Measurements from ENCODE around the gene TP53AIP1.

The TP53AIP1 gene

DNA sequence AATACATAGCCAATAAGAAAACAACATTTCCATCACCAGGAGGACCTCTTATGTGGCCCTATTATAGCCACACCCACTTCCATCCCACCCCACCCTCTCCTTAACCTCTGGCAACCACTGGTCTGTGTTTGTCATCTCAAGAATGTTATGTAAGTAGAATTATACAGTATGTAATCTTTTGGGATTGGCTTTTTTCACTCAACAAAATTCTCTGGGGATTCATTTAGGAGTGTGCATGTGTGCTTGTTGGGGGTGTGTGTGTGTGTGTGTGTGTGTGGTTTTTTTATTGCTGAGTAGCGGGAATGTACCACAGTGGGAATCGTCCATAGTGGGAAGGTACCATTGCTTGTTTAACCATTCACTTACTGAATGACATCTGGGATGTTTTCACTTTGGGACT lies 46.3 kb downstream of the TP53AIP1 start:
- no peak overlapping the region for H3K27ac Mint-ChIP-seq
- no peaks in the 10 kb centered on the region for H3K36me3 Mint-ChIP-seq
- H3K4me1 Mint-ChIP-seq, result peaks cover 5% of the 10 kb centered on the region
- no peaks in the 10 kb centered on the region for H3K9me3 Mint-ChIP-seq
- H3K4me3 Mint-ChIP-seq, result no peak overlapping the region
- ATAC-seq, result no peak
- no peak for DNase-seq (ENCODE audit: low spot score in 2 of 2)

DNA sequence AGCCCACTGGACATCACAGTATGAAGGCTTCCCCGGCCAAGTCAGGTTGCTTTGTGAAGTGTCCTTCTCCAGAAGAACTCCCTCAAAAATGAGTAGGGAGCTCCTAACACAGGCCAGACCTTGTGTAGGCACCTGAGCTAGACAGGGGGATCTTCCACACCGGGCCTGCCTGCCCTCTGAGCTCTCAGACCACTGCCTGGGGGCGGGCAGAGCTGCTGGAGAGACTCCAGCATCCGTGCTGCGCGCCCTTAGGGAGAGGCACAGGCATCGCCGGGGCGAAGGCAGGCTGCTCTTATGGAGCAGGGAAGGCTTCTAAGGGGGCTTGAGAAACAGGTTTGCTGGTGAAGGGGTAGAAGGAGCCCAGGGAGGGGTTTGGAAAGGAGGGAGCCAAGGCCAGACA lies 47.1 kb downstream of the TP53AIP1 start:
- no peak overlapping the region for H3K27ac Mint-ChIP-seq

DNA sequence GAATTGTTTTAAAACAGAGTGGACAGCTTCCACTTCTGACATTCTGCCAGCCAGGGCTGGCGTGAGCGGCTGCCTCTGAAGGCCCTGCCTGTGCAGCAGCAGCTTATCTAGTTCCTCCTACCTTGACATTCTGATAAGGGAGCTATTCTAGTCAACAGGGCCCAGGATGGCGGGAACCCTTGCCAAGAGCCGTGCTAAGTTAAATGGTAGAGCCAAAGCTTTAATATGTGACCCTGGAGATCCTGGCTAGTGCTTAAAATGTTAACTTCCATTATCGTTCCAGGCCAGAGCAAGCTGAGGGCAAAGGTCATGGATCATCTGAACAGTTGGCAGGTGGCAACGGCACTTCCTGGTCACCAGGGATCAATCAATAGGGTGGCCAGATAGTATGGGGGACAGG lies 48.0 kb downstream of the TP53AIP1 start:
- no peak overlapping the region for H3K4me3 Mint-ChIP-seq
- H3K4me1 Mint-ChIP-seq, result peaks cover 14% of the 10 kb centered on the region
- ATAC-seq, result no peak
- DNase-seq (ENCODE audit: low spot score in 2 of 2), result no peak
- H3K36me3 Mint-ChIP-seq, result no peaks in the 10 kb centered on the region
- no peaks in the 10 kb centered on the region for H3K9me3 Mint-ChIP-seq
- H3K27ac Mint-ChIP-seq, result no peak overlapping the region

More for the DNA sequence above, 47.1 kb downstream of the TP53AIP1 start:
- H3K36me3 Mint-ChIP-seq, result no peaks in the 10 kb centered on the region
- no peak overlapping the region for H3K4me3 Mint-ChIP-seq
- ATAC-seq (no peak), DNase-seq (ENCODE audit: low spot score in 2 of 2) (no peak)
- no peaks in the 10 kb centered on the region for H3K9me3 Mint-ChIP-seq
- peaks cover 14% of the 10 kb centered on the region for H3K4me1 Mint-ChIP-seq

DNA sequence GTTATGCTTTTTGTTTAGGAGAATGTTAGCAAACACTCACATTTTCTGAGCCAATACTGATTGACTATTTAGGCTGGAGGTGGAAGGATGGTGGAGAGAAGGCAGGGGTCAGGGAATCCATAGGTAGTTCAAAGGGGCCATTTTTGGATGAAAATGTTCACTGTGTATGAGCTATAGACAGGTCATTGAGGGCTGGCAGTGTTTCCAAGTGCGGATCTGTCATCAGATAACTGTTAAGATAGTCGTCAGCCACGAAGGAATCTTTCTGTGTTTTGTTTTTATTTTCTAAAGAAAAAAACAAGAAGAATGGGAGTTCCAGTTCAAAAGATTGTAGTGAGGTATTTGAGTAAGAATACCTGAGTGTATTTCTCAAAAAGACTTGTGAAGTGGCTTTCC lies 48.4 kb downstream of the TP53AIP1 start:
- H3K4me3 Mint-ChIP-seq, result no peak overlapping the region
- H3K36me3 Mint-ChIP-seq, result no peaks in the 10 kb centered on the region
- ATAC-seq (no peak), DNase-seq (ENCODE audit: low spot score in 2 of 2) (no peak)
- H3K9me3 Mint-ChIP-seq, result no peaks in the 10 kb centered on the region
- H3K27ac Mint-ChIP-seq, result no peak overlapping the region
- H3K4me1 Mint-ChIP-seq, result peaks cover 14% of the 10 kb centered on the region

DNA sequence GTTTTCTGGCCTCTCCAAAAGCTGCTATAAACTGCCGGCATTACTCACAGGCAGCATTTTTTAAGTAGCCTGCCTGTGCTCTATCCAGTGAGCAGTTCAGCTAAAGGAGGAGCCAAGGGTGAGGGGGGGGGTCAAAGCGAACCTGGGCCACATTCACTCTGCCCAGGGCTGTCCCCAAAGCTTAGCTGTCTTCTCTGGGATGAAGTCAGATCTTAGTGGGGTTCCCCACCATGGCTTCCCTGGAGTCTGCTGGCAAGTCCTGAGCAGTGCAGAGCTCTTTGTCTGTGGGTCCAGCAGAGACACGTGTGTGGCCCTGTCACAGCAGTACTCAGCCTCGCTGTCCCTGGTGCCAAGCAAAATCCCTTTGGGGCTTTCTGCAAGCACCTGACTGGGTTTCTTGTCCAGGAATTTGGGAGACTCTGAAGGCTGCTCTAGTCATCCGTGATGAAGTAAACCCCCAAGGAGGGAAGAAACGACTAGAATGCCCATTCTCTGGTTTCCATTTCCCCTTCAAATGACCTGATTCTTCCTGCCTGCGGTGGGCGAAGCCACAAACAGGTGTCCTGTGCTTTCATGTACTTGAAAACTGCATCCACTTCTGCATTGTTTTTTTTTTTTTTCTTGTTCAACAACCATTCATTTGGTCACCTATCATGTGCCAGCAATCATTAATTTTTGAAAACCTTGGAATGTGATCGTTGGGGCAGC lies 48.9 kb downstream of the TP53AIP1 start:
- Mint-ChIP-seq H3K27ac (no peak overlapping the region), H3K4me3 (no peak overlapping the region), H3K9me3 (no peaks in the 10 kb centered on the region), H3K36me3 (no peaks in the 10 kb centered on the region), H3K4me1 (peaks cover 14% of the 10 kb centered on the region)
- ATAC-seq (no peak), DNase-seq (ENCODE audit: low spot score in 2 of 2) (no peak)

DNA sequence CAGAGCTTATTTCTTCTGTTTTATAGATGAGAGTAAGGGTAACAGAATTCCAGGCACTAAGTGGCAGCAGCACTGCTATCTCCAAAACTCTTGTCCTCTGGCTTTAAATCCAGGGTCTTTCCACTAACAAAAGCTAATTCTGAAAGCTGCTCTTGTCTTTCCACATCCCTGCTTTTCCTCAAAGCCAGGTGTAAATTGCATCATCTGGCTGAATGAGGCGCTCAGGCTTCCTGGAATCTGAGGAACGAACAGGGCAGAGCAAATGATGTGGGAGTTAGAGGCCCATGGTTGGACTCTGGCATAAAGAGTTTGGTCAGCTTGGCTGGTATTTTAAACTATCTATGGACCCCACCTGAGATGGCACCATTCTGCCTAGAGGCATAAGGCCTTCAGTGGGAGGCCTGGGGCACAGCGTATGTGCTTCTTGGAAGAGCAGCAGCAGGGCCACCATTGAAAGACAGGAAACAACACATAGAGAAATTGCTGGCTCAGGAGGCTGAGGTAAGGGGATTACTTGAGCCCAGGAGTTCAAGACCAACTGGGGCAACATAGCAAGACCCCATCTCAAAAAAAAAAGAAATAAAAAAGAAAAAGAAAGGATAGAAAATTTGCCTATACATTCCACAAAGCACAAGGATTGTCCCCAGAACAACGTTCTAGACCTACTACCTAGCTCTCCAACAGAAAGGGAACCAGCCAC lies 49.7 kb downstream of the TP53AIP1 start:
- Mint-ChIP-seq H3K9me3 (no peaks in the 10 kb centered on the region), H3K4me1 (peaks cover 14% of the 10 kb centered on the region), H3K27ac (no peak overlapping the region), H3K36me3 (no peaks in the 10 kb centered on the region), H3K4me3 (no peak overlapping the region)
- ATAC-seq, result no peak
- DNase-seq (ENCODE audit: low spot score in 2 of 2), result no peak

DNA sequence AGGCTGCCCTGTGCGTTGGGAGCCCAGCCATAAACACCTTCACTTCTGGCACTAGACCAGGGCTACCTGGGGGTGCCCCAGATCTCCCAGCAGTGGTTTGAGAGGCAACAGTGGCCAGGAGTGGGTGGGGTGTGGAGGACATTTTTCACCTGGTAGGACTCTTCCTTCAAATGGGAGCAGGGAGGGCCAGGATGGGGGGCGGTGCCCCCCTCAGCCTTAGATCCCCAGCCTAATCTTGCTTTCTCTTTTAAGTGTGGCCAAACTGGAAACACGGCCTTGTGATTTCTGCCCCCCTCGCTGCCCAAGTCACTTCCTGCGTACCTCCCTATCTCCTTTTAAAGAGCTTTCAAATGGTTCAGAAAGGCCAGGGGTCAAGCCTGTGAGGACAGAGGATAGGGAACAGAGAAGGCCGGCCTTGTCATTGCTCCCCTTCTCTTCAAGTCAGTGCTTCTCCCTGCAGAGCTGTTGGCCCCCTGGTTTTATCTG lies 50.7 kb downstream of the TP53AIP1 start:
- no peak for ATAC-seq
- Mint-ChIP-seq H3K27ac (no peak overlapping the region), H3K4me1 (peaks cover 17% of the 10 kb centered on the region), H3K9me3 (no peaks in the 10 kb centered on the region), H3K36me3 (no peaks in the 10 kb centered on the region), H3K4me3 (peak overlapping the region; percentile 61)
- no peak for DNase-seq (ENCODE audit: low spot score in 2 of 2)

DNA sequence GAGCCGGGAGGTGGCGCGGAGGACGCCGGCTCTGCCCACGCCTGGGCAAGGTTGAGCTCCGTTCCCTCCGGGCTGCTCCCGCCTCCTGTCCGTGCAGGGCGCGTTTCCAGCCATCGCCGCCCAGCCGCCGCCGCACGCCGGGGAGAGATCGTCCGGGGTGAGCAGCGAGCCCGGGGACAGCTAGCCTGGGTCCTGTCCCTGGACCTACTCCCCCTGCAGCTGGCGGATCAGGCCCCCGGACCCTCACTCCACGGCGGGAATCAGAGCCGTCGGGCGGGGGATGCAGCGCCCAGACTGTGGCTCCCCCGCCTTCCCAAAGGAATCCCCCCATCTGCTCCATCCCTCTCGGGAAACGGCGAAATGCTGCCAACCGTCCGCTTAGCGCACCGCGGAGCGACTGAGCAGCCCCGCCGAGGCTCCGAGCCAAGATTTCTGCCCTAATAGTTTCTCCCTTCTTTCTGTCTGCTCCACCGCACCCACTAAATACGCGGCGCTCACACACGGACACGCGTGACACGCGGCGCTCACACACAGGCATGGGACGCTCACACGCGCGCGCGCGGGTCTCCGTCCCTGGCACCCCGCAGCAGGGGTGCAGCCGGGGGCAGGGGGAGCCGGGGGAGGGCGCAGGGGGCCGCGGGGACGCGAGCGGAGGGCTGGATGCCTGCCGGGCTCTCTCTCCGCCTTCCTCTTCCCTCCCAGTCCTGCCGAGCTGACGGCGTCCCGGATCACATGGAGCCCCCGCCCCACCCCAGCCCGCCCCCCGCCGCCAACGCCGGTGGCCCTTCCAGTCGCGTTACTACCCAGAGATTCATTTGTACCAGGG lies 51.9 kb downstream of the TP53AIP1 start, which contains the start of gene KCNJ5:
Gene KCNJ5, plus strand, starts transcription at position 814 of the 826 bp plus-strand sequence. CDS start 19,918 bp downstream, outside the sequence.
- Mint-ChIP-seq H3K4me1 (peaks cover 22% of the 10 kb centered on the region), H3K36me3 (no peaks in the 10 kb centered on the region), H3K9me3 (no peaks in the 10 kb centered on the region), H3K27ac (no peak within 1 kb of the TSS), H3K4me3 (peak within 1 kb of the TSS; percentile 61)
- DNase-seq (ENCODE audit: low spot score in 2 of 2) (no peak), ATAC-seq (peak; percentile 60)

DNA sequence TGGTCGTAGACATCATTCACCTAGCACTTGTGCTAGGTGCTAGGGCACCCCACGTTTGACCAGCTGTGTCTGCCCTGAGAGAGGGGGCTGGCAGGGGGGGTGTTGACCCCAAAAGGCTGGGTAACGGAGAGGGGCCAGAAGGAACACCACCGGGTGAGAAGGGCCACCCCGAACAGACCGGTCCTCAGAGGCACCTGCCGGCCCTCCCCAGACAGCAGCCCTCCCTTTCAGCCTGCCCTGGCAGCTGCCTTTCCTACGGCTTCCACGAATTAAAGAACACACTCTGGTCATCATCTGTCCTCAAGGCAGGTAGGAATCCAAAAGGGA lies 52.5 kb downstream of the TP53AIP1 start:
- ATAC-seq (peak; percentile 20), DNase-seq (ENCODE audit: low spot score in 2 of 2) (no peak)
- H3K9me3 Mint-ChIP-seq, result no peaks in the 10 kb centered on the region
- H3K4me3 Mint-ChIP-seq, result peak overlapping the region; percentile 61
- H3K4me1 Mint-ChIP-seq, result peaks cover 22% of the 10 kb centered on the region
- no peaks in the 10 kb centered on the region for H3K36me3 Mint-ChIP-seq
- no peak overlapping the region for H3K27ac Mint-ChIP-seq

DNA sequence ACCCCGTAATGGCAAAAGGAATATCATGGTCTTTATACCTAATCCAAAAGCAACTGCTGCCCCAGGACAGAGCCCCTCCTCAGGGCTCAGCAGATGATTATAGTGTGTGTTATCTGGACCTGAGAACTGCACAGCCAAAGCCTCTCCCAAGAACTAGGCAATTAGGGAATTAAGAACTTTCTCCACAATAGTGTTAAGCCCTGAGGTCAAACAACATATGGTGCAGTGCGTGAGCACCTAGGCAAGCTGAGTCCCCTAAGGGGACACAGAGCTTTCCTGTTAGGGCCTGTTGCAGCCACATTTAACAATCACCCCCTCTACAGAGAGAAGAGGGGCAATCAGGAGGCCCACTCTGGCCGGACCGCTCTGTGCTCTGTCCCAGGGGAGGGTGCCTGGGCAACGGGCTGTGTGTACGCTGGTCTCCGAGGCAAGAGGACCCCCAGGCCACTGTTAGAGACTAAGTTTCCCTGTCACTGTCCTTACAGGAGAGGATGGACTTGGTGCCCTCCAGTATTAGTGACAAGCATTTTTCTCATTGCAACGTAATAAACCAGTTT lies 52.9 kb downstream of the TP53AIP1 start:
- DNase-seq (ENCODE audit: low spot score in 2 of 2), result no peak
- H3K9me3 Mint-ChIP-seq, result no peaks in the 10 kb centered on the region
- H3K36me3 Mint-ChIP-seq, result no peaks in the 10 kb centered on the region
- no peak for ATAC-seq
- peaks cover 22% of the 10 kb centered on the region for H3K4me1 Mint-ChIP-seq
- H3K4me3 Mint-ChIP-seq, result peak overlapping the region; percentile 61
- H3K27ac Mint-ChIP-seq, result no peak overlapping the region

DNA sequence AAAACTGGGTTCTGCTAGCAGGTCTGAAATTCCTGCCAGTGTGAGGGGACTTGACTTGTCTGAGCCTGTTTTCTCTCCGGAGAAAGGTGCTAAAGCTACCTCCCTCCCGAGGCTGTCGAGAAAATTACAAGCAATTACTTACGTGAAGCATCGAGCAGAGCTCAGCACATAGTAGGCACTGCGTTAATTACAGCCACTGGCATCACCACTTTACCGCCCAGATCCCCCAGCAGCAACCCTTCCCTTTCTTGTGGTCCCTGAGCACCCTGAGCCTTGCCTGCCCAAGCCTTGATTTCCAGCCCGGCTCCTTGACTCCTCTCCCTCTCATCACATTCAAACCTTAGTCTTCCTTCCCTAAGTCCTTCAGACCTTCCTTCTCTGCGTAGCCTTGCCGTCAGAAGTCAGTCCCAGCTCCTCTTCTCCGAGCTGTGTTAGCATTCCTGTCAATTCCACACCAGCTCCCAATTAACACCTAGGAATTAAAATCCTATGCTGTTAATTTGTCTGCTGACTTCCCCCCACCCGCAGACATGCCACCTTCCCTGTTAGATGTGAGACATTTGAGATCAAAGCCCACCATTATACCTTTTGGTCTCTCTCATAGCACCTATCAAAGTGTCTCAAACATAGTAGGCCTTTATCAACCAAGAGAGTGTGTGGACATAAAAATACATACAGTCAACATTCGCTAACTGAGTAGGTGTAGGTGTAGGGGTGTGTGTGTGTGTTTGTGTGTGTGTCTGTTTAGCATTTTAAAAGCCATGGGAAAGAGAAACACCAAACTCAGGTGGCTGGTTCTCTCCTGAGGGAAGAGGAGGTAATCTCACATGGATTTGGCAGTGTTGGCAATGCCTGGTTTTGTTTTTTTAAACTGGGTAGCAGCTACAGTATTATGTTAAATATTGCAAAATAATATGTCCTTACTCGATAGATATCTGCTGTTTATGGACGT lies 54.4 kb downstream of the TP53AIP1 start:
- ATAC-seq (no peak), DNase-seq (ENCODE audit: low spot score in 2 of 2) (no peak)
- no peaks in the 10 kb centered on the region for H3K9me3 Mint-ChIP-seq
- H3K4me1 Mint-ChIP-seq, result peaks cover 22% of the 10 kb centered on the region
- no peak overlapping the region for H3K4me3 Mint-ChIP-seq
- H3K36me3 Mint-ChIP-seq, result no peaks in the 10 kb centered on the region
- H3K27ac Mint-ChIP-seq, result no peak overlapping the region

DNA sequence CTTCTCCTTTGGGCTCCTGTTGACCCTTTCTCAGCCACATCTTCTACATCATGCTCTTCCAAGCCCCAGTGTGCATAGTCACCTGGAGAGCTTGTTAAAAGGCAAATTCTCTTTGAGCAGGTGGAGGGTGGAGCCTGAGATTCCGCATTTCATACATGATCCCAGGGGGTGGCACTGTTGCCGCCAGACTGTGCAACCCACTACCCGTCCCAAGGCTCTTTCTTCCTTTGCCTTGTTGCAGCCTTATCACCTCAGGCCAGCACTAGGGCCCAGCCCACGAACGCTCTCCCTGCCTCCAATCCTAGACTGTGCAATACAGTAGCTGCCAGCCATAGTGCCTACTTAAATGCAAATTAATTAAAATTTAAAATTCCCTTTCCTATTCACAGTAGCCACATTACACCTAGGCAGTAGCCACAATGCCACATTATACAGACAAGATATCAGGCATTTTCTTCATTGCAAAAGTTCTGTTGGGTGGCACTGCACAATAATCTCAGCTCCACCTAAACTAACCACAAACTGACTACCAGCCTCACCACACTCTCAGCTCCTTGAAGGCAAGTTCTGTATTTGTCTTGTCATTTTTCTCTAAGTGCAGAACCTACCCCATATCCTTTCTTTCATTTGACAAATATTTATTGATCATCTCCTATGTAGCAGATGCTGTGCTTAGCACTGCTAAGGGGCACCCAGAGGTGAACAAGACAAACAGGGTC lies 56.1 kb downstream of the TP53AIP1 start:
- no peak overlapping the region for H3K4me3 Mint-ChIP-seq
- no peaks in the 10 kb centered on the region for H3K36me3 Mint-ChIP-seq
- DNase-seq (ENCODE audit: low spot score in 2 of 2) (no peak), ATAC-seq (peak; percentile 22)
- peaks cover 19% of the 10 kb centered on the region for H3K4me1 Mint-ChIP-seq
- H3K9me3 Mint-ChIP-seq, result no peaks in the 10 kb centered on the region
- H3K27ac Mint-ChIP-seq, result no peak overlapping the region
